Endothelial cell of umbilical vein (primary cell): Measurements from ENCODE around the gene RGSL1. TPM values are rescaled to one million over a fixed set of nuclear protein-coding genes. Genes with fewer than 3 reads are reported as not detected.

Source experiments
- BruUV-seq: library from RNA; stranded (reverse); fragments of 400-500 nt; replicated peaks from 2 replicates; lab custom pipeline; 2021; lab: Mats Ljungman, UMichigan
- CTCF ChIA-PET: fragments of 300-600, 350-600 bp; sonication (Branson Sonifier 250); formaldehyde crosslinking; loops from one replicate; lab custom pipeline; 2021; ENCODE audit warnings: antibody characterized with exemption, inconsistent platforms; lab: Charles Lee
- POLR2A ChIA-PET: fragments of 300-600, 350-600 bp; sonication (Branson Sonifier 250); formaldehyde crosslinking; loops from one replicate; lab custom pipeline; 2021; ENCODE audit warnings: antibody characterized with exemption, inconsistent platforms; lab: Charles Lee
- DNase-seq: peaks from one replicate; pipeline ENCODE4 v3.0.0-alpha.2; 2011; ENCODE audit warnings: low read depth, low spot score
- FAIRE-seq: peaks from 2 replicates; lab custom pipeline; 2011; peaks lifted over from hg19 to GRCh38; lab: Jason Lieb, UNC
- H2AFZ ChIP-seq: 2 replicates; pipeline ENCODE4 v1.6.0; 2012; ENCODE audit warnings: low read depth, low read length, control low read depth, inconsistent platforms
- H3K27ac ChIP-seq: 2 replicates; pipeline ENCODE4 v1.5.1; 2011; ENCODE audit warnings: low read depth, mild to moderate bottlenecking, control low read depth, low read length, moderate library complexity; ENCODE audit not compliant: insufficient read depth
- H3K27me3 ChIP-seq, 2 experiments: 2 replicates each; pipeline versions ENCODE4 v1.6.0 to v1.6.1; 2011; ENCODE audit warnings: low read length in 2 of 2, mixed read lengths in 1 of 2; ENCODE audit not compliant: control insufficient read depth in 2 of 2, insufficient read depth in 2 of 2
- H3K36me3 ChIP-seq, 2 experiments: 2 replicates in 1 of 2; 3 replicates in 1 of 2; pipeline ENCODE4 v1.5.1; 2011; ENCODE audit warnings: low read length in 2 of 2, mild to moderate bottlenecking in 1 of 2, moderate library complexity in 1 of 2; ENCODE audit not compliant: control insufficient read depth in 2 of 2, insufficient read depth in 2 of 2; ENCODE audit errors: extremely low read depth in 1 of 2
- H3K4me1 ChIP-seq: 3 replicates; pipeline ENCODE4 v1.5.1; 2011; ENCODE audit warnings: mild to moderate bottlenecking, low read length; ENCODE audit not compliant: control insufficient read depth, insufficient read depth; ENCODE audit errors: extremely low read depth
- H3K4me2 ChIP-seq: 2 replicates; pipeline ENCODE4 v1.6.1; 2011; ENCODE audit warnings: low read length, control low read depth, mixed read lengths; ENCODE audit not compliant: insufficient read depth
- H3K4me3 ChIP-seq, 3 experiments: fragments of 200-600 bp in 1 of 3; sonication (generic), shearing (Covaris generic) in 1 of 3; replicated peaks in 1 of 3; 2 replicates each; pipeline ENCODE4 v1.5.1; 2011 to 2016; ENCODE audit warnings: control low read depth in 3 of 3, low read length in 3 of 3, mild to moderate bottlenecking in 2 of 3, inconsistent platforms in 1 of 3, low read depth in 1 of 3, moderate library complexity in 1 of 3; ENCODE audit not compliant: insufficient read depth in 1 of 3
- H3K79me2 ChIP-seq: 2 replicates; pipeline ENCODE4 v1.6.0; 2012; ENCODE audit warnings: low read length, inconsistent platforms; ENCODE audit not compliant: control insufficient read depth, insufficient read depth
- H3K9ac ChIP-seq: replicated peaks from 2 replicates; pipeline ENCODE3; 2011; ENCODE audit warnings: low read length, control low read depth; ENCODE audit not compliant: insufficient read depth; ENCODE audit errors: extremely low read depth
- H3K9me1 ChIP-seq: replicated peaks from 3 replicates; pipeline ENCODE4 v1.6.0; 2011; ENCODE audit warnings: mild to moderate bottlenecking, low read length; ENCODE audit not compliant: control insufficient read depth, insufficient read depth; ENCODE audit errors: extremely low read depth
- H3K9me3 ChIP-seq: replicated peaks from 2 replicates; pipeline ENCODE4 v1.5.1; 2012; ENCODE audit warnings: low read length, inconsistent platforms; ENCODE audit not compliant: control insufficient read depth, insufficient read depth
- H4K20me1 ChIP-seq: replicated peaks from 2 replicates; pipeline ENCODE3; 2011; ENCODE audit warnings: mild to moderate bottlenecking, low read length; ENCODE audit not compliant: control insufficient read depth, insufficient read depth; ENCODE audit errors: extremely low read depth
- CTCF ChIP-seq, 2 donors: IDR thresholded peaks; 1 replicate in 1 of 2; 2 replicates in 1 of 2; pipeline ENCODE4 v1.5.1; 2011; ENCODE audit warnings: low read length in 2 of 2, mild to moderate bottlenecking in 2 of 2, moderate library complexity in 2 of 2, control low read depth in 1 of 2, inconsistent platforms in 1 of 2, low read depth in 1 of 2; ENCODE audit not compliant: insufficient read depth in 1 of 2; ENCODE audit errors: extremely low read depth in 1 of 2
- EZH2 ChIP-seq: IDR thresholded peaks from 2 replicates; pipeline ENCODE4 v1.6.1; 2012; ENCODE audit warnings: borderline replicate concordance, low read depth, mild to moderate bottlenecking, moderate library complexity, low read length, inconsistent platforms; ENCODE audit not compliant: severe bottlenecking
- FOS ChIP-seq: IDR thresholded peaks from 2 replicates; pipeline ENCODE4 v1.6.1; 2011; ENCODE audit warnings: mild to moderate bottlenecking, low read length, moderate library complexity, borderline replicate concordance; ENCODE audit not compliant: insufficient read depth
- GATA2 ChIP-seq: IDR thresholded peaks from 2 replicates; pipeline ENCODE4 v1.7.0; 2011; ENCODE audit warnings: low read depth, mild to moderate bottlenecking, moderate library complexity, mixed read lengths, low read length; ENCODE audit not compliant: insufficient read length, insufficient read depth
- JUN ChIP-seq: IDR thresholded peaks from 2 replicates; pipeline ENCODE4 v1.6.1; 2011; ENCODE audit warnings: borderline replicate concordance, low read depth; ENCODE audit not compliant: insufficient read length, insufficient read depth
- MAX ChIP-seq: IDR thresholded peaks from 2 replicates; pipeline ENCODE4 v1.6.1; 2011; ENCODE audit not compliant: insufficient read depth, insufficient read length
- MYC ChIP-seq: IDR thresholded peaks from one replicate; pipeline ENCODE4 v1.6.1; 2011; ENCODE audit warnings: mild to moderate bottlenecking, low read depth, low read length
- POLR2A ChIP-seq: IDR thresholded peaks from 2 replicates; pipeline ENCODE4 v1.6.1; 2012; ENCODE audit warnings: low read depth, mild to moderate bottlenecking, control low read depth, low read length
- POLR2AphosphoS5 ChIP-seq: IDR thresholded peaks from 2 replicates; pipeline ENCODE4 v1.6.1; 2012; ENCODE audit warnings: low read depth, mild to moderate bottlenecking, control low read depth, low read length, moderate library complexity; ENCODE audit not compliant: insufficient read depth
- dilution Hi-C: fragments of 300-500 bp; cut with MboI; formaldehyde crosslinking; loops from one replicate; pipeline ENCODE4 v1.15.0; 2019; ENCODE audit warnings: low sequenced_read_pairs; ENCODE audit not compliant: extremely low pct_ligation_motif_present
- intact Hi-C: fragments of 100-400 bp; cut with micrococcal nuclease; formaldehyde crosslinking; loops from one replicate; pipeline ENCODE4 v1.10.0; 2022
- polyA plus RNA-seq, 4 experiments: library from polyadenylated mRNA; depleted of rRNA in 3 of 4; stranded (reverse) in 3 of 4; unstranded in 1 of 4; fragments of >200 nt; gene quantifications; 2 replicates each; pipeline versions ENCODE4 v1.2.1 to v1.2.3, GENCODE V29; 2011 to 2012; ENCODE audit warnings: missing spikeins in 1 of 4
- total RNA-seq: library from RNA; stranded (reverse); gene quantifications from 2 replicates; pipeline ENCODE4 v1.2.3, GENCODE V29; 2021

RGSL1 gene
- total and polyA plus RNA-seq, 2 donors (not counting 3 experiments of a cell fraction or from before 2014, with no cell fraction given): not detected

- H3K4me1 ChIP-seq: no peaks in the 10 kb centered on the region
- H4K20me1 ChIP-seq: no peaks in the 10 kb centered on the region
- no peaks in the 10 kb centered on the region for H3K9me1 ChIP-seq
- no peak overlapping the region for H3K4me3 ChIP-seq
- FAIRE-seq (no peak), DNase-seq (no peak)
- no peak overlapping the region for H3K27ac ChIP-seq
- BruUV-seq: no TSS peak
- peaks cover 25 to 28% of the 10 kb centered on the region in 2 experiments for H3K27me3 ChIP-seq
- no peak overlapping the region for H3K9ac ChIP-seq
- no peak for TF ChIP-seq EZH2
- no peak for TF ChIP-seq MAX
- no peak for TF ChIP-seq MYC
- TF ChIP-seq POLR2AphosphoS5: no peak
- TF ChIP-seq JUN: no peak
- no peak for TF ChIP-seq CTCF (IDR thresholded peaks at IDR 0.05; ENCODE audit: extremely low read depth in 1 of 2, insufficient read depth in 1 of 2, low read depth in 1 of 2, low read length in 2 of 2)
- TF ChIP-seq POLR2A: no peak
- no peak for TF ChIP-seq FOS
- no peak for TF ChIP-seq GATA2
- H3K4me2 ChIP-seq: no peak overlapping the region
- H3K36me3 ChIP-seq: no peaks in the 10 kb centered on the region
- ChIA-PET CTCF (interaction anchor here (1.5 to 18.9 kb wide), 3 partner anchors 8 to 182 kb away, joined by 4 to 891 read pairs (median 25); partner anchors contain the start of gene NPL), POLR2A (no interaction called here)
- no peaks in the 10 kb centered on the region for H3K9me3 ChIP-seq
- intact Hi-C loops (loop anchor here (5.0 kb wide), 1 partner anchor 211 kb away; the partner anchor contains the start of gene GLUL), dilution Hi-C loops (no loop called here)
- no peak overlapping the region for H2AFZ ChIP-seq
- H3K79me2 ChIP-seq: no peaks in the 10 kb centered on the region
Measured at GRCh38 chr1:182602935-182603645, 153.1 kb downstream of the RGSL1 start.
